Stomach (tissue), 9 donors: ENCODE data around the gene ZNF438. TPM values are rescaled to one million over a fixed set of nuclear protein-coding genes. Genes with fewer than 3 reads are reported as not detected.
"Not testable (repeated sequence)": the region's sequence is repeated elsewhere in the genome, so short reads cannot be mapped to it uniquely, and the experiment has no call there.

ENCODE experiments used
- DNase-seq, 2 donors: peaks; one replicate each; pipeline versions ENCODE4 v3.0.0 to v3.0.0-alpha.2; 2013 to 2019
- H3K27ac ChIP-seq, 5 donors: fragments of 200-600 bp in 4 of 5; sonication (generic) in 4 of 5; one replicate each; pipeline ENCODE4 v1.5.1; 2013 to 2019; ENCODE audit warnings: mild to moderate bottlenecking in 1 of 5, moderate library complexity in 1 of 5
- H3K27me3 ChIP-seq, 3 donors: fragments of 200-600 bp; sonication (generic); one replicate each; pipeline ENCODE4 v1.5.1; 2017 to 2019; ENCODE audit warnings: mixed run types in 1 of 3
- H3K36me3 ChIP-seq, 4 donors: fragments of 200-600 bp; sonication (generic); 1 replicate in 3 of 4; 2 replicates in 1 of 4; pipeline ENCODE4 v1.5.1; 2016 to 2019
- H3K4me1 ChIP-seq, 4 donors: fragments of 200-600 bp; sonication (generic); one replicate each; pipeline ENCODE4 v1.5.1; 2016 to 2019
- H3K4me3 ChIP-seq, 4 donors: fragments of 200-600 bp; sonication (generic) in 3 of 4; one replicate each; pipeline ENCODE4 v1.5.1; 2016 to 2019; ENCODE audit warnings: mild to moderate bottlenecking in 1 of 4
- H3K9me3 ChIP-seq, 4 donors: fragments of 200-600 bp; sonication (generic); one replicate each; pipeline ENCODE4 v1.5.1; 2016 to 2019
- CTCF ChIP-seq, 7 experiments: fragments of 450-650 bp in 4 of 7; fragments of 200-600 bp in 3 of 7; sonication (generic) in 3 of 7; IDR thresholded peaks; one replicate each; pipeline ENCODE4 v1.5.1; 2016 to 2019; ENCODE audit warnings: antibody characterized with exemption in 7 of 7, control low read depth in 2 of 7, mild to moderate bottlenecking in 1 of 7
- EP300 ChIP-seq: sonication (generic); formaldehyde crosslinking; IDR thresholded peaks from one replicate; pipeline ENCODE4 v1.6.1; 2017; ENCODE audit warnings: antibody characterized with exemption
- POLR2A ChIP-seq, 4 donors: fragments of 450-650 bp; IDR thresholded peaks; one replicate each; pipeline ENCODE4 v1.6.1; 2016; ENCODE audit warnings: antibody characterized with exemption in 4 of 4, control low read depth in 2 of 4, mild to moderate bottlenecking in 1 of 4, moderate library complexity in 1 of 4
- POLR2AphosphoS5 ChIP-seq, 3 donors: sonication (generic); formaldehyde crosslinking; IDR thresholded peaks; one replicate each; pipeline ENCODE4 v1.6.1; 2016; ENCODE audit warnings: antibody characterized with exemption in 3 of 3
- WGBS, 5 donors: extraction: QIAGEN DNeasy Blood & Tissue Kit in 3 of 5; methylation state at CpG; one replicate each; pipeline versions ENCODE4 v1.1.5 to v1.1.7; 2013 to 2018; 5-methylcytosine and 5-hydroxymethylcytosine counted together
- intact Hi-C: fragments of 100-400 bp; cut with DNase I; formaldehyde crosslinking; loops from one replicate; pipeline ENCODE4 v1.15.1; 2023; ENCODE audit warnings: low total_unique reads
- polyA plus RNA-seq, 3 donors: library from polyadenylated mRNA; stranded (reverse); fragments of 200-250 nt; gene quantifications; one replicate each; pipeline ENCODE4 v1.2.3, GENCODE V29; 2013
- total RNA-seq, 5 donors: library from RNA; depleted of rRNA; stranded (reverse); fragments of >200 nt; gene quantifications; one replicate each; pipeline versions ENCODE4 v1.1.0 to v1.2.3, GENCODE V29; 2014 to 2016
- donor health status: healthy with polysubstance abuse.
- donor health status: Bipolar disorder and iron deficiency.
- donor health status: healthy.

Gene ZNF438
- total and polyA plus RNA-seq, 8 donors: 3.5 to 37.9 (median 5.4) TPM; not detected in 1

- no peak for DNase-seq
- TF ChIP-seq EP300: no peak
- TF ChIP-seq POLR2AphosphoS5 (IDR thresholded peaks at IDR 0.05): no peak
- TF ChIP-seq POLR2A (IDR thresholded peaks at IDR 0.05): no peak
- no peak for TF ChIP-seq CTCF (IDR thresholded peaks at IDR 0.05)
- no peaks in the 10 kb centered on the region for H3K27me3 ChIP-seq
- intact Hi-C loops: no loop called here
- no peaks in the 10 kb centered on the region for H3K36me3 ChIP-seq
- H3K4me1 ChIP-seq: no peaks in the 10 kb centered on the region
- H3K27ac ChIP-seq: no peak overlapping the region
- no peaks in the 10 kb centered on the region for H3K9me3 ChIP-seq
- WGBS, 5 donors: 79 to 89% (median 83%) methylated on average over 2 of the region's 2 CpGs
- no peak overlapping the region for H3K4me3 ChIP-seq
Observed at GRCh38 chr10:31042670-31043069, 11.0 kb upstream of the ZNF438 start.

- TF ChIP-seq POLR2AphosphoS5 (IDR thresholded peaks at IDR 0.05) (no peak), CTCF (IDR thresholded peaks at IDR 0.05) (no peak), POLR2A (IDR thresholded peaks at IDR 0.05) (no peak), EP300 (no peak)
- 80 to 92% (median 87%) methylated on average over 3 of the region's 3 CpGs for WGBS, 5 donors
Observed at GRCh38 chr10:31041011-31041410, 9.3 kb upstream of the ZNF438 start.

GRCh38 chr10:31039006-31039405 is 7.3 kb upstream of the ZNF438 start:
- H3K4me3 ChIP-seq, intact Hi-C loops, H3K36me3 ChIP-seq, DNase-seq, H3K27me3 ChIP-seq, H3K9me3 ChIP-seq, H3K27ac ChIP-seq, H3K4me1 ChIP-seq: not testable (repeated sequence)
- WGBS, 5 donors: 60 to 76% (median 72%) methylated on average over 2 of the region's 2 CpGs

More at GRCh38 chr10:31041011-31041410, 9.3 kb upstream of the ZNF438 start:
- no peaks in the 10 kb centered on the region for H3K27me3 ChIP-seq
- DNase-seq: no peak
- H3K4me1 ChIP-seq: no peaks in the 10 kb centered on the region
- H3K27ac ChIP-seq: no peak overlapping the region
- H3K9me3 ChIP-seq: no peaks in the 10 kb centered on the region
- H3K4me3 ChIP-seq: no peak overlapping the region
- intact Hi-C loops: no loop called here
- no peaks in the 10 kb centered on the region for H3K36me3 ChIP-seq

GRCh38 chr10:31037749-31038148 is 6.1 kb upstream of the ZNF438 start:
- Histone ChIP-seq H3K9me3 (no peaks in the 10 kb centered on the region), H3K4me1 (peaks cover 0 to 21% (median 10%) of the 10 kb centered on the region in 4 donors), H3K36me3 (no peaks in the 10 kb centered on the region), H3K4me3 (no peak overlapping the region), H3K27me3 (no peaks in the 10 kb centered on the region), H3K27ac (no peak overlapping the region)
- TF ChIP-seq POLR2AphosphoS5 (IDR thresholded peaks at IDR 0.05) (no peak), EP300 (no peak)
- WGBS, 5 donors: 89 to 96% (median 92%) methylated on average over 3 of the region's 3 CpGs
- no peak for DNase-seq
- intact Hi-C loops: no loop called here

GRCh38 chr10:31036209-31036608 is 4.5 kb upstream of the ZNF438 start:
- intact Hi-C loops: no loop called here
- no peak overlapping the region for H3K27ac ChIP-seq

More at GRCh38 chr10:31036209-31036608, 4.5 kb upstream of the ZNF438 start:
- WGBS, 5 donors: 59 to 84% (median 78%) methylated on average over 4 of the region's 4 CpGs
- no peak overlapping the region for H3K4me3 ChIP-seq
- no peaks in the 10 kb centered on the region for H3K36me3 ChIP-seq
- peaks cover 0 to 23% (median 14%) of the 10 kb centered on the region in 4 donors for H3K4me1 ChIP-seq
- DNase-seq: no peak
- TF ChIP-seq CTCF (IDR thresholded peaks at IDR 0.05) (no peak), POLR2AphosphoS5 (IDR thresholded peaks at IDR 0.05) (no peak), EP300 (no peak), POLR2A (IDR thresholded peaks at IDR 0.05) (no peak)
- H3K27me3 ChIP-seq: no peaks in the 10 kb centered on the region
- no peaks in the 10 kb centered on the region for H3K9me3 ChIP-seq
